ENCODE results near the gene PAAF1. TPM values are rescaled to one million over a fixed set of nuclear protein-coding genes. Genes with fewer than 3 reads are reported as not detected.

PAAF1 gene
- total RNA-seq, 4 donors from 2014 or later: 0.37 to 10.5 (median 6.4) TPM

- Histone ChIP-seq H3K4me1 (peaks cover 13 to 39% (median 24%) of the 10 kb centered on the region in 4 donors), H3K9me3 (no peaks in the 10 kb centered on the region), H3K27ac (no peak overlapping the region), H3K4me3 (no peak overlapping the region), H3K27me3 (no peaks in the 10 kb centered on the region), H3K36me3 (peaks cover 0 to 17% (median 0%) of the 10 kb centered on the region in 4 donors)
- TF ChIP-seq EP300 (IDR thresholded peaks at IDR 0.05; ENCODE audit: low read depth): no peak
- no peak for TF ChIP-seq POLR2AphosphoS5 (IDR thresholded peaks at IDR 0.05)
- DNase-seq: no peak
- 80 to 85% methylated on average over 1 to 14 of the region's 14 CpGs for WGBS, 2 donors (ENCODE audit: low coverage in 1 of 2)
- in situ Hi-C loops (cut with MboI; ENCODE audit: low pct_ligation_motif_present in 1 of 4, low pct_unique_long_range_greater_than_20kb in 1 of 4, low sequenced_read_pairs in 3 of 4): no loop called here
- intact Hi-C loops (cut with DNase I; ENCODE audit: low total_unique reads): no loop called here
Observed at GRCh38 chr11:73976451-73977151, 99.8 kb downstream of the PAAF1 start.

- H3K9me3 ChIP-seq: no peaks in the 10 kb centered on the region
- H3K4me3 ChIP-seq: no peak overlapping the region
- DNase-seq: no peak
- intact Hi-C loops (cut with DNase I; ENCODE audit: low total_unique reads) (no loop called here), in situ Hi-C loops (cut with MboI; ENCODE audit: low pct_ligation_motif_present in 1 of 4, low pct_unique_long_range_greater_than_20kb in 1 of 4, low sequenced_read_pairs in 3 of 4) (no loop called here)
- no peak overlapping the region for H3K27ac ChIP-seq
- TF ChIP-seq POLR2A (IDR thresholded peaks at IDR 0.05) (no peak), CTCF (IDR thresholded peaks at IDR 0.05) (no peak), POLR2AphosphoS5 (IDR thresholded peaks at IDR 0.05) (no peak), EP300 (IDR thresholded peaks at IDR 0.05; ENCODE audit: low read depth) (no peak)
- WGBS, 2 donors (ENCODE audit: low coverage in 1 of 2): 99% methylated on average over 18 of the region's 18 CpGs; no CpG with 5 or more reads in 1 of the 2 donors
- peaks cover 0 to 17% (median 0%) of the 10 kb centered on the region in 4 donors for H3K36me3 ChIP-seq
- H3K4me1 ChIP-seq: peaks cover 10 to 45% (median 27%) of the 10 kb centered on the region in 4 donors
- no peaks in the 10 kb centered on the region for H3K27me3 ChIP-seq
Observed at GRCh38 chr11:73977856-73978519, 101.2 kb downstream of the PAAF1 start.

- TF ChIP-seq EP300 (IDR thresholded peaks at IDR 0.05; ENCODE audit: low read depth) (no peak), POLR2A (IDR thresholded peaks at IDR 0.05) (no peak), POLR2AphosphoS5 (IDR thresholded peaks at IDR 0.05) (no peak), CTCF (IDR thresholded peaks at IDR 0.05) (no peak)
- intact Hi-C loops (cut with DNase I; ENCODE audit: low total_unique reads): no loop called here
- in situ Hi-C loops (cut with MboI; ENCODE audit: low pct_ligation_motif_present in 1 of 4, low pct_unique_long_range_greater_than_20kb in 1 of 4, low sequenced_read_pairs in 3 of 4): no loop called here
- 96% methylated on average over 3 of the region's 3 CpGs; no CpG with 5 or more reads in 1 of the 2 donors for WGBS, 2 donors (ENCODE audit: low coverage in 1 of 2)
- H3K27ac ChIP-seq: peak overlapping the region in 2 of 4 donors; percentile 92
- DNase-seq: no peak
- H3K9me3 ChIP-seq: no peaks in the 10 kb centered on the region
- H3K4me1 ChIP-seq: peaks cover 3 to 42% (median 24%) of the 10 kb centered on the region in 4 donors
- no peak overlapping the region for H3K4me3 ChIP-seq
- H3K36me3 ChIP-seq: peaks cover 0 to 17% (median 0%) of the 10 kb centered on the region in 4 donors
- H3K27me3 ChIP-seq: no peaks in the 10 kb centered on the region
Observed at GRCh38 chr11:73978576-73979086, 101.8 kb downstream of the PAAF1 start.

GRCh38 chr11:73980001-73980961 is 103.5 kb downstream of the PAAF1 start:
- TF ChIP-seq CTCF (IDR thresholded peaks at IDR 0.05): no peak
- peak in 2 of 3 donors; percentile 34 to 53 for TF ChIP-seq POLR2AphosphoS5 (IDR thresholded peaks at IDR 0.05)
- TF ChIP-seq EP300 (IDR thresholded peaks at IDR 0.05; ENCODE audit: low read depth): no peak
- WGBS, 2 donors (ENCODE audit: low coverage in 1 of 2): 54% methylated on average over 6 of the region's 6 CpGs; no CpG with 5 or more reads in 1 of the 2 donors
- peaks cover 0 to 17% (median 0%) of the 10 kb centered on the region in 4 donors for H3K36me3 ChIP-seq
- intact Hi-C loops (cut with DNase I; ENCODE audit: low total_unique reads): no loop called here
- DNase-seq: peak; percentile 83
- H3K4me3 ChIP-seq: peak overlapping the region in 1 of 4 donors; percentile 64
- H3K9me3 ChIP-seq: no peaks in the 10 kb centered on the region
- peaks cover 0 to 40% (median 19%) of the 10 kb centered on the region in 4 donors for H3K4me1 ChIP-seq
- no peaks in the 10 kb centered on the region for H3K27me3 ChIP-seq
- in situ Hi-C loops (cut with MboI; ENCODE audit: low pct_ligation_motif_present in 1 of 4, low pct_unique_long_range_greater_than_20kb in 1 of 4, low sequenced_read_pairs in 3 of 4): no loop called here
- H3K27ac ChIP-seq: peak overlapping the region; percentile 91 to 94 (median 92)

Data from transverse colon (tissue), 4 donors.